ENCODE results near the gene NDE1.
A peak's percentile ranks its signal among the peaks of the same experiment; 100 is the strongest.
"Not testable (repeated sequence)": the region's sequence is repeated elsewhere in the genome, so short reads cannot be mapped to it uniquely, and the experiment has no call there.

The NDE1 gene

GRCh38 chr16:15621456-15621855 lies 28.6 kb upstream of the NDE1 start:
- DNase-seq = no peak

DNA sequence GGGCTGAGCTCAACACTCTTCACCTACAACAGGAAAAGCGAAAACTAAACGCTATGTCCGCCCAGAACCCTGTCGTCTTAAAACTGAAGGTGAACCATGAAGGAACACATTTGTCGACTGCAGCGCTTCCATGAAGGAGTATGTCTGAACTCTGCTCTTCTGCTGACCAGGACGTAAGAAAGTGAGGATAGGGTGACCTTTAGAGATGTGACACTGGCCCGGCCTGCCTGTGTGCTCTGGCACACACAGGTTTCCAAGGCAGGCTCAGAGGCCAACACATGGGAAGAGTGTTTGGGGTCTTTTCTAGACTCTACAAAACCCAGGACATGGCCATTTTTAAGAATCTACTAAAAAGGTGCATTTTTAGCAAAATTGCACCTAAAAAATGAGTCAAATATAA lies 28.2 kb upstream of the NDE1 start:
- no peak for DNase-seq

- no peak for DNase-seq
Measured at GRCh38 chr16:15631730-15632409, 18.2 kb upstream of the NDE1 start.

DNA sequence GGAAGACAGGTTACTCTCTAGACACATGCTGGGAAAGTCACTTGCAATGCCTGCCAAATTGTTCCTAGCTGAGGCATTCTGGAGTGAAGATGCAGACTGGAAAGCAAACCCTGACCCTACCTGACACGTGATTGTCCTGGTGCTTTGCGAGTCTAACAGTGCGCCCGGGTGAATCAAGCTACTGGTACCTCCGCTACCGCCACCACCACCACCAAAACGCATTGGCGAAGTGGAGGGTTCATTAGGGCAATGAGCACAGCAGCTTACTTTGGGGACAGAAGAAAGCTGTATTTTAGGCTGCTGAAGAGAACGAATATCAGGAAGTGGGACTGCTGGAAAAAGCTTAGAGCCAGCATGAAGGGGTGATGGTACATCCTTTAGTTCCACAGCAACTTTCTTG lies 14.1 kb upstream of the NDE1 start:
- DNase-seq = no peak

- DNase-seq = no peak
Measured at GRCh38 chr16:15636392-15636873, 13.6 kb upstream of the NDE1 start.

- no peak for DNase-seq
Measured at GRCh38 chr16:15639061-15639568, 10.9 kb upstream of the NDE1 start.

- no peak for DNase-seq
Measured at GRCh38 chr16:15640966-15641365, 9.1 kb upstream of the NDE1 start.

GRCh38 chr16:15641753-15642556 lies 8.1 kb upstream of the NDE1 start:
- DNase-seq = no peak

GRCh38 chr16:15642557-15643047 lies 7.4 kb upstream of the NDE1 start:
- DNase-seq = peak; percentile 80

DNA sequence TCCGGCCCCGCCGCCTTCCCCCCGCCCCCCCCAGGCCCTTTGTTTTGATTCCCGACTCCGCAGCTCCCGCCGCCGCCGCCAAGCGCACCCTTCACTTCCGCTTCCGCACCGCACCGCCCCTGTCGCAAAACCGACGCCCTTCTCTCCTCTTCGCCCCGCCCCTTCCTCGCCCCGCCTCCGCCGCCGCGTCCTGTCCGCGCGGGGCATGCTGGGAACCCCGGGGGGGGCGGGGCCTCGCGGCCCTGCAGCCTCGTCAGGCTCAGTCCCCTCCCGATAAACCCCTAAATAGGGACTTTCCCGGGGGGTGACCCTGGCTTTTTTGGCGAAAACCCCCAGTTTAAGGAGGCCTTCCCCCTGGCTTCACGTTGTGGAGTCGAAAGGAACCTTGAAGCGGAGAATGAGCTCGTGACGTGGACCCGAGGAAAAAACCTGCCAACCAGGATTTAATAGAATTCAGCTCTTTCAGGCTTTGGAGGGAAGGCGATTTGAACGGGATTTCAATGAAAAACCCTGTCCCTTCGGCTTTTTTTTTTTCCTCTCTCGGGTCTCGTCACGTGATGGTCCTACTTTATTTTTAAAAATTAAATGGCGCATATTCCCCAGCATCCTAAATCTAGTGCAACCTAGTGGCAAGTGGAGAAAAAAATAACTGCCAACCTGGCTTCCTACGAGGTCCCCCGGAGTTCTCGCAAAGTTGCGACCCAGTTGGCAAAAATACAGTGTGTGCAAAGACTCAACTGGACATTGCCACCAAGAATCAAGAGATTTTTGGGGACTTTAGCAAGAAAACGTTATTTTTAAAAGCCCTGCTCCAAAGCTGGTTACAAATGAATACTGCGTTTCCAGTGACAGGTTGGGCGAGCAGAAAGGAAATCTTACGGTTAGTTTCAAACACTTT lies 6.7 kb upstream of the NDE1 start, which contains the start of gene MARF1:
Gene MARF1, minus strand, starts transcription at position 107 of the 898 bp plus-strand sequence. CDS start 3,921 bp downstream, outside the sequence.
- DNase-seq = peak; percentile 99

DNA sequence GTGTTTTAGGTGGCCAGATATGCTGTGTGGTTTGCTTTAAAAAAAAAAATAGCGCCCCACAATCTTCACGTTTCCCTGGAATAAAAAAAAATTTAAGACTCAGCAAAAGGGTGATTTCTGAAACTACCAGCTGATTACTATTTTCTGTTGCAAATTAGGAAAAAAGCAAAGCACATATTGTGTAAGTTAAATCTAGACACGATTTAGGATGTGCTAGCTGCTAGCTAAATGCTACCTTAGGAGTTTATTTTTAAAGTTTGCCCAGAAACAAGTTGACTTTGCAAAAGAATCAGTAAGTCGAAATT lies 6.1 kb upstream of the NDE1 start:
- no peak for DNase-seq

DNA sequence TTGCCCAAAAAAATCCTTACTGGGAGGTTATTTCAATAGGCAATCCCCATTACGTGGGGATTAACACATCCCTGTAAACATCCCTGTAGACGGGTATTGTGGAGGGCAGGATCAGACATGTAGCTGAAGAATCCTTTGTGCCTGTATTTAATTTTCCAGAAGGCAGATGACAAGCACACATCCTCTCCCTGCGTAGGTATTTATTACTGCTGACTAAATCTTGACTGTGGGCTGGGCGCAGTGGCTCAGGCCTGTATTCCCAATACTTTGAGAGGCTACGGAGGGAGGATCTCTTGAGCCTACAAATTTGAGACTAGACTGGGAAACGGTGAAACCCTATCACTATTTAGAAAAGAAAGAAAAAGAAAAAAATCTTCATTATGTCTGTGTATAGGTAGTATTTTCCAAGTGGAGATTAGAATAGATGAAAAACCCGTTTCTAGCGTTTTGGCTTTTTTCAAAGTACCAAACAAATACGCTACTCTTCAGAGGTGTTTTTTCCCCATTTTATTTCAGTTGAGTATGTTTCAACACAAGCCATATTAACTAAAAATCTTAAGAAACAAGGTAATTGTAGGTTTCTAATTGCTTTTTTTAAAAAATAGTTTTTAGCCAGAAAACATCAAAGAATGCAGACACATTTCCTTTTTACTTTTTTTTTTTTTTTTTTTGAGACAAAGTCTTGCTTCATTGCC lies 5.6 kb upstream of the NDE1 start:
- DNase-seq = peak; percentile 32

DNA sequence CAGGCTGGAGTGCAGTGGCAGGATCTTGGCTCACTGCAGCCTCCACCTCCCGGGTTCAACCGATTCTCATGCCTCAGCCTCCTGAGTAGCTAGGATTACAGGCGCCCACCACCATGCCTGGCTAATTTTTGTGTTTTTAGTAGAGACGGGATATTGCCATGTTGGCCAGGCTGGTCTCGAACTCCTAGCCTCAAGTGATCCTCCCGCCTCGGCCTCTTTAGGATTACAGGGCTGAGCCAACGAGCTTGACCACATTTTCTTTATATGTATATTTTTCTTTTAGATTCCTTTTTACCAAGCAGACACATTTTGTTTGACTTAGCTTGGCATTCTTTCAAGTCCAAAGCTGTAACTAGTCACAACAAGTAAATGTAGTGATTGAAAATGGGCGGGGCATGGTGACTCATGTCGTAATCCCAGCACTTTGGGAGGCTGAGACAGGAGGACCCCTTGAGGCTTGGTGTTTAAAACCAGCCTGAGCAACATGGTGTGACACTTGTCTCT lies 5.0 kb upstream of the NDE1 start:
- DNase-seq = peak; percentile 37

- not testable (repeated sequence) for DNase-seq
Measured at GRCh38 chr16:15646557-15647293, 3.3 kb upstream of the NDE1 start.

GRCh38 chr16:15647294-15648014 lies 2.6 kb upstream of the NDE1 start:
- DNase-seq = no peak

GRCh38 chr16:15648135-15648730 lies 1.8 kb upstream of the NDE1 start:
- no peak for DNase-seq

DNA sequence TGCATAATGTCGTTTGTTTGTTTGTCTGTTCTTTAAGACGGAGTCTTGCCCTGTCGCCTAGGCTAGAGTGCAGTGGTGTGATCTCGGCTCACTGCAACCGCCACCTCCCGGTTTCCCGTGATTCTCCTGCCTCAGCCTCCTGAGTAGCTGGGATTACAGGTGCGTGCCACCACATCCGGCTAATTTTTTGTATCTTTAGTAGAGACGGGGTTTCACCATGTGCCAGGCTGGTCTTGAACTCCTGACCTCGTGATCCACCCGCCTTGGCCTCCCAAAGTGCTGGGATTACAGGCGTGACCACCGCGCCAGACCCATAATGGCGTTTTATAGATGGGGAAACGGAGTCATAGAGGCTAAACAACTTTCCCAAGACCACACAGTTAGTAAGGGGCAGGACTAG lies 734 bp upstream of the NDE1 start:
- DNase-seq = not testable (repeated sequence)

DNA sequence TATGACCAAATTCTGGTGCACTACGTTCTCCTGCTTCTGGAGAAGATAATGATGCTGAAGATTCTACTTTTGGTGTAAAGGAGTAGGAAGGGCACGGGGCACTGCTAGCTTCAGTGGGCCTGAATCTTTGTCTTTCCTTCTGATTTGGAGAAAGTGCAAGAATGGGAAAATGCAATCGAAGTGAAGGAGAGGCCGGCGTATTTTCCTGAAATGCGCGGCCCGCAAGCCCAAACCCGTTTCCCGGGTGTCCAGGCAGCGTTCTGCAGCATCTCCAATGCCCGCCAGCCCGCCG lies 372 bp upstream of the NDE1 start:
- DNase-seq = no peak

DNA sequence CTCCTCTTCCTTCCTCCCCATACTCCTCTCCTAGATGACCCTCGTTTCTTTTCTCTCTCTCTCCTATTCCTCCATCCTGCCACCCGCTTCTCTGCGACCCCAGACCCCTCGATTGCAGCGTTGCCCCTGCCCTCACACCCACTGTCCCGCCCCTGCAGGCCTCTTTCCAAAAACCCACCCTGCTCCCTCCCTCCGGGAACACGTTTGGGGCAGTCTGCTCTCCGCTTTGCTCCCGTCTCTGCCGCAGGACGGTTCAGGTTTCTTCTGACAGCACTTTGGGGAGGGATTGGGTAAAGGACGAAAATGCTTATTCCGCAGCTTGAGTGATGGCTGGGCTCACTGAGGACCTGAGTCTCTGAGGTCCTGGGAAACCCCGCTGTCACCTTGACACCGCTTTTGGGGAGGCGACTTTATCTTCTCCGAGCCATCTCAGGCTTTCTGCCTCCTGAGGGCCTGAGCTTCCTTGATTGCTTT lies 690 bp downstream of the NDE1 start:
- peak; percentile 53 for DNase-seq

GRCh38 chr16:15652293-15653001 lies 2.4 kb downstream of the NDE1 start:
- DNase-seq = no peak
